ENCODE results near the gene DOCK4.

DNA sequence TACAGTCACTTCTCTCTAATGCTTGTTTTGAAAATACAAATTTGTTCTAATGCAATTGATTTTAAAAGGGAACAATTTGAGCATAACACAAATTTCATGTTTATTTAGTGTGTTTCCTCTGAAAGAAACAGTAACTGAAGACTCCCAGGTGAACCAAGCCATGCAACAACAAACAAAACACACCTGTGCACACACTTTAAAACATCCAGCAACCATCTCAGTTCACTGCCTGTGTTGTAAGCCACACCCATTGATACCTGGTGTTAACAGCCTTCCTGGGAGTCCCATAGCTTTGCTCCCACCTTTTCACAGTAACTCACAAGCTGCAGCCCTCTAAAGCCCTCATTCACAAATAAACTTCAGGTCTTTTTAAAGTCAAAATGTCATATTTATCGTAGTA is 89.3 kb downstream of the DOCK4 start:
- TF ChIP-seq POLR2A (IDR thresholded peaks at IDR 0.05) (no peak), CTCF (IDR thresholded peaks at IDR 0.05) (no peak)

Data from esophagus squamous epithelium (tissue), 4 donors.